Left kidney (tissue), 2 donors: ENCODE results near the gene RABGEF1. TPM values are rescaled to one million over a fixed set of nuclear protein-coding genes. Genes with fewer than 3 reads are reported as not detected.
"Not testable (repeated sequence)": the region's sequence is repeated elsewhere in the genome, so short reads cannot be mapped to it uniquely, and the experiment has no call there.

ENCODE experiments used
- DNase-seq: peaks from one replicate; pipeline ENCODE4 v3.0.0-alpha.2; 2013
- polyA plus RNA-seq: library from polyadenylated mRNA; unstranded; fragments of 120-200 nt; gene quantifications from one replicate; pipeline ENCODE4 v1.2.1, GENCODE V29; 2013; ENCODE audit not compliant: insufficient read length

The RABGEF1 gene
- polyA plus RNA-seq, 1 donor = 38.1 TPM

- DNase-seq = no peak
Observed at GRCh38 chr7:66735154-66735553, 5.4 kb upstream of the RABGEF1 start.

DNA sequence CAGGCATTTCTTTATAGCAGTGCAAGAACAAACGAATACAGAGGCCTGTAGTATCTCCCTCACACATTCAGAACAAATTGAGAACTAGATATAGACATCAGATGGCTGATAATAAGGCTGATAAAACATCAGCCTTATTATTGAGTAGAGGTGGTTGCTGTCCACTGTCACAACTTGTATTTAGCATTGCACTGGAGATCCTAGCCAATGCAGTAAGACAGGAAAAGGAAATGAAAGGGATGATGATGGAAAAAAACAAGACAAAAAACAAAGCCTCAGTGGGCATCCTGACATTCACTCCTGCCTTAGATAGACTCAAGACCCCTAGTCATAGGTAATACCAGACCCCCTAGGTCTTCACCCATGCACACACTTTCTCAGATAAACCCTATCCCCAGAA is 4.7 kb upstream of the RABGEF1 start:
- DNase-seq = no peak

- DNase-seq = no peak
Observed at GRCh38 chr7:66736892-66737291, 3.6 kb upstream of the RABGEF1 start.

DNA sequence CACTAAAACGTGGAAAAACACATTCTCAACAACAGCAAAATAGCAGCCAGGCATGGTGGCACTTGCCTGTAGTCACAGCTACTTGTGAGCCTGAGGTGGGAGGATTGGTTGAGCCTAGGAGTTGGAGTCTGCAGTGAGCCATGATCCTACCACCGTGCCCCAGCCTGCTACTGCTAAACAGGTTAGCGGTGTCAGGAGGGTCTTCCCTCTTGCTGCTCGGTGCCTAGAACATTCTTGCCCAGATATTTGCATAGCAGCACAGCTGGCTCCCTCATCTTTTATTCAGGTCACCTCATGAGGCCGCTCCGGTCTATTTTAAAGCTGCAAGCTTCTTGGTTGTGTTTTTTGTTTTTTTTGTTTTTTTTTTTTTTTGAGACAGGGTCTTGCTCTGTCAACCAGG is 2.9 kb upstream of the RABGEF1 start:
- DNase-seq = no peak

DNA sequence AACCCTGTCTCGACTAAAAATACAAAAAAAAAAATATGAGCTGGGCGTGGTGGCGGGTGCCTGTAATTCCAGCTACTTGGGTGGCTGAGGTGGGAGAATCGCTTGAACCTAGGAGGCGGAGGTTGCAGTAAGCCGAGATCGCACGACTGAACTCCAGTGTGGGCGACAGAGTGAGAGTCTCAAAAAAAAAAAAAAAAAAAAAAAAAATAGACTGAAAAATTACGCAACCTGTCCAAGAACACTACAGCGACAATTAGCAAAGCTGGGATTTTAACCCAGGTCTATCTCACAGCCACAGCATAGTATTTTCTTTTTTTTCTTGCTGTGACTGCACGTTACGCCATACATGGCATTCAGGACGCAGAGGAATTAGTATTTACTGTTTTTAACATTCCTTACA is 1.1 kb upstream of the RABGEF1 start:
- no peak for DNase-seq

DNA sequence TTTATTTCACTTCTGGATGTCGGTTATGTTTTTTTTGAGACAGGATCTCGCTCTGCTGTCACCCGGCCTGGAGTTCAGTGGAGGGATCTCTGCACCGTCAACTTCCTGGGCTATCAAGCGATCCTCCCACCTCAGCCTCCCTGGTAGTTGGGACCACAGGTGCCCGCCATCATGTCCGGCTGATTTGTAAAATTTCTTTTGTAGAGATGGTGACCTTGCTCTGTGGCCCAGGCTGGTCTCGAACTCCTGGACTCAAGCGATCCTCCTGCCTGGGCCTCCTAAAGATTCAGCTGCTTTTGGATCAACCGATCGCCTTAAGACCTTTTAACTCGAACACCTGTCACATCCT is 606 bp upstream of the RABGEF1 start:
- no peak for DNase-seq

DNA sequence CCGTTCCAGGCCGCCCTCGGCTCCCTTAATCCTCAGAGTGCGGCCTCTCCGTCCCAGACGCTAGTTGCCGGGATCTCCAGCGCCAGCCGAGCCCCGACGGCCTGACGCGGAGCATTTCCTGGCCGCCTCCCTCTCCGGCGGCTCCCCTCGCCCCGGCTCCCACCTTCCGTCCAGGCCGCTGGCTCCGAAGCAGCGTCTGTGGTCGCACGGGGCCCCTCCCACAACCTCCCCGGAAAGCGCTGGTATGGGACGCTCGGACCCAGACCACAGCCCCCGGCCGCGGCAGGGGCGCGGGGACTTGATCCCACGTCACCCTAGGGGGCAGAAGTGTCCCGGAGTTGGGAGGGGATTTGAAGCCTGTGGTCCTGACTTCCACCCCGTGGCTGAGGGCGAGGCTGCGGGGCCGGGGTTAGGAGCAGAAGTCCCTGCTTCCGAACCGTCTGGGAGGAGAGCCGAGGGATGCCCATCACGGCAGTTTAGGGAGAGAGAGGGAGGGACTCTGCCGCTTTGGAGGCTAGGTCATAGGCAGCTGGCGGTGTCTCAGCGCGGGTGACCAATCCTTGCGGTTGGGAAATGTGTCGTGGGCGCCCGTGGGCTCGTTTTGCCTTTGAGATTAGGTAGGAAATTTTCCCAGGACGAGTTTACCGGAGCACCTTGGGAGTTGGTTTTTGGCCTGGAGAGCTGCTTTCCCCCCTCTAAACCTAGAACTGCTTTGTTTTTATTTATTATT is 612 bp downstream of the RABGEF1 start:
- DNase-seq = peak; percentile 47

- DNase-seq = no peak
Observed at GRCh38 chr7:66741710-66742049, 1.1 kb downstream of the RABGEF1 start.

DNA sequence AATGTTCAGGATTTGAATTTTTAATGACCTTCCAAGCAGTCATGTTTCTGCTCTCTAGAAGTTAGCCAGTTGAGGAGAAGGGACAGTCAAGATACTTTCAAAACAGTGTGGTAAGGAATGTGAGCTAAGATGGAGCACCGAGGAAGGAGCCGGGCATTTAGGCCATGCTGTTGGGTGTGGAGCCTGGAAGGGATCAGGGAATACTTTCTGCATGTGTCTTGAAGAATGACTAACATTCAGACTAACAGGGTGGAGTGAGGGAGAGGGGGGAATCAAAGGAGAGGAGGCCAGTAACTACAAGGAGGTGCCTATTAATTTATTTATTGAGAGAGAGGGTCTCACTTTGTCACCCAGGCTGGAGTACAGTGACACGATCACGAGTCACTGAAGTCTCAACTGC is 1.8 kb downstream of the RABGEF1 start:
- not testable (repeated sequence) for DNase-seq

GRCh38 chr7:66743920-66744319 is 3.4 kb downstream of the RABGEF1 start:
- no peak for DNase-seq

GRCh38 chr7:66747385-66747784 is 6.9 kb downstream of the RABGEF1 start:
- no peak for DNase-seq

DNA sequence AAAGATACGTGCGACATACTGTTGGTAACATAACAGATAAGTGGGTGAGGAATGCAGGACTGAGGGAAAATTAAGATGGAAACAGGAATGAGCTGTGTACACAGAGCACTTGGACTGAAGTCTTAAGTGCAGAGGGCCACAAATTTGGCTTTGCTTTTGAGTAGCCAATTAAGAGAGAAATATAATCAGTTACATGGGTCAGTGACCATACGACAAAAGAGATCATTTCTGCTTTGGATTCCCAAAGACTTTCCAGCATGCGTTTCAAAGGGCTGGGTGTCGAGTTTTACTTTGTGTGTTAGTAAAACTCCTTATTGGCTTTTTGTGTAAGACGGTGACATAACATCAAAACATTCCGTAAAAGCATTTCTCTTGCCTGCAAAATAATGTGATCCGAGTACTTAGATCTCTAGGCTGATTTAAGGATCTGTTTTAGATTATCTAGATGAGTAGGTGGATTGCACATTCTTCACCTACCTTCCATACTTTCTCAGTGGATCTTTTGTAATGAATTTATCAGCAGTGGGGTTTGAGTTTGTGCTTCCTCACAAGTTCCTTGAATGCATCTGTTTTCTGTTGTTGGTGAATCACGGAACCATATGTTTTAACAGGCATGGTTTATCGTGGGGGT is 7.5 kb downstream of the RABGEF1 start:
- no peak for DNase-seq

GRCh38 chr7:66748791-66749190 is 8.3 kb downstream of the RABGEF1 start:
- DNase-seq = no peak

- no peak for DNase-seq
Observed at GRCh38 chr7:66751945-66752344, 11.4 kb downstream of the RABGEF1 start.

GRCh38 chr7:66754541-66754940 is 14.0 kb downstream of the RABGEF1 start:
- DNase-seq = no peak

- not testable (repeated sequence) for DNase-seq
Observed at GRCh38 chr7:66755059-66755458, 14.5 kb downstream of the RABGEF1 start.

- not testable (repeated sequence) for DNase-seq
Observed at GRCh38 chr7:66756227-66756626, 15.7 kb downstream of the RABGEF1 start.

- DNase-seq = no peak
Observed at GRCh38 chr7:66756889-66757288, 16.4 kb downstream of the RABGEF1 start.

- DNase-seq = no peak
Observed at GRCh38 chr7:66757939-66758338, 17.4 kb downstream of the RABGEF1 start.

- DNase-seq = no peak
Observed at GRCh38 chr7:66758950-66759628, 18.6 kb downstream of the RABGEF1 start.

DNA sequence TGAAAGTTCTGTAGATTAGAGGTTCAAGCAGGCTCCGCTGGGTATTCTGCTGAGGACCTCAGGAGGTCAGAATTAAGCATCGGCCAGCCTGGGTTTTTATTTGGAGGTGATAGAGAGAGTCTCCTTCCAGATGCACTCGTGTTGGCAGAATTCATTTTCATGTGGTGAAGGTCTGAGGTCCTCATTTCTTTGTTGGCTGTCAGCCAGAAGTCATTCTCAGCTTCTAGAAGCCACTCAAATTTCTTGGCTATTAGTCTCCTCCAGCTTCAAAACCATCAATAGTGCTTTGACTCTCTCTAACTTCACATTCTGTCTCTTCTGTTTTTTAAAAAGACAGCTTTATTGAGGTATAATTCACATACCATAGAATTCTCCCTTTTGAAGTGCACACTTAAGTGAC is 22.6 kb downstream of the RABGEF1 start:
- not testable (repeated sequence) for DNase-seq

DNA sequence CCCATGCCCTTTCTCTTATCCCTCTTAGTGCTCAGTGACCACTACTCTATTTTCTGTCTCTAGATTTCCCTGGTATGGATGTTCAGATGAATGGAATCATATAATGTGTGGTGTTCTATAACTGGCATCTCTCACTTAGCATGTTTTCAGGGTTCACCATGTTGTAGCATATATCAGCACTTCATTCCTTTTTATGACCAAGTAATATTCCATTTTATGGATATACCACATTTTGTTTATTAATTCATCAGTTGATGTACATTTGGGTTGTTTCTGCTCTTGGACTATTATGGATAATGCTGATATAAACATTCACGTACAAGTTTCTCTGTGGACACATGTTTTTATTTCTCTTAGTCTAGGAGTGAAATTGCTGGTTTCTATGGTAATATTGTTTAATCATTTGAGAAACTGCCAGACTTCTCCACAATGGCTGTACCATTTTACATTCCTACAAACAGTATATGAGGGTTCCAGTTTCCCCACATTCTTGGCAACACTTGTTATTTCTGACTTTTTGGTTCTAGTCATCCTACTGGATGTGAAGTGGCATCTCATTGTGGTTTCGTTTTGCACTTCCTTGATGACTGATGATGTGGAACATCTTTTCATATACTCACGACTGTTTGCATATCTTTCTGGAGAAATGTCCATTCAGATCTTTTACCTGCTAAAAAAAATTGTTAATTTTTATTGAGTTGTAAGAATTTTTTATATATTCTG is 23.3 kb downstream of the RABGEF1 start:
- not testable (repeated sequence) for DNase-seq

DNA sequence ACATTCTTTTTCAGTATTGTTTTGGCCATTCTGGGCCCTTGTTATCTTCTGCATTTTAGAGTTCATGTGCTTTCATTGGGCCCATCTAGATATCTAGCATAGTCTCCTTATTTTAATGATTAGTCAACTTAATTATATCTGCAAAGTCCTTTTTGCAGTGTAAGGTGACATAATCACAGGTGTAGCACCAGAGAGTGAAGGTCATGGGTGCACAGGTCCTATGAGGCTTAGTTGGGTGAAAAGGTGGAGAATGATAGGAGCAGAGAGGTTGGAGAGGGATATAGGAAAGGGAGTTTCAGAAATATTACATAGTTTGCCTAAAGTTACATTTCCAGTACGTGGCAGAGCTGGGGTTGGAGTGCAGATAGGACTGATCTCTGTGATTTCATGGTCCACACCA is 24.4 kb downstream of the RABGEF1 start:
- not testable (repeated sequence) for DNase-seq
